GM19099 (cell line): ENCODE results near the gene EIF4E2.

Experiments used
- POLR2A ChIP-seq: IDR thresholded peaks from 3 replicates; pipeline ENCODE4 v1.6.1; 2011; ENCODE audit warnings: low read depth; ENCODE audit not compliant: insufficient read length; ENCODE audit errors: extremely low read depth

EIF4E2 gene

DNA sequence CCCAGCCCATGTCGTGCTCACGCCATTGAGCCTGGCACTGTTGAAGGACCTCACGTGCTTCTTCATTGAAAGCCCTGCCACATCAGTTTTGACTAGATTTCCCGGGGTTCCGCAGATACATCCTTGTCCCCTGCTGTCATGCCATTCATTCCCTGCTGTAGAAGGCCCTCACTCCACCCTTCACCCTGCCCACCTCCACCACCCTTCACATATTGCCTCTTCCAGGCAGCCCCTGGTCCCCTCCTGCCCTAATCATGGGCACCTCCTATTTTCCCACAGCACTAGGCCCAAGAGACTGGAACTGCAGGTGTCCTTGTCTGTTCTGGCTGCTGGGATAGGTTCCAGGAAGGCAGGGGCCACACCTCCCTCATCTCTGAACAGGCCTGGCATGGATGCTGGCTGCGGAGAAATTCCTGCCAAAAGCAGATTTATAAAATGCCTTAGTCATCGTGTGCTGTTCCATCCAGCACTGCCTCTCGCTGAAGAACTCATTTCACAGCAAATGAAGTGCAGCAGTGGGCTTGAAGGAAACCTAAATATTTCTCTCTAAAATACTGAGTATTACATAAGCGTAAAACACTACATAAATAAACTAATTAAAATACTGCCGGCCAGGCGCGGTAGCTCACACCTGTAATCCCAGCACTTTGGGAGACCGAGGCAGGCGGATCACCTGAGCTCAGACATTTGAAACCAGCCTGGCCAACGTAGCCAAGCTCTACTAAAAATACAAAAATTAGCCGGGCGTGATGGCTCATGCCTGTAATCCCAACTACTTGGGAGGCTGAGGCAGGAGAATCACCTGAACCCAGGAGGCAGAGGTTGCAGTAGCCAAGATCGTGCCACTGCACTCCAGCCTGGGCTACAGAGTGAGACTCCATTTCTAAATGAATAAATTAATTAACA, 38.4 kb downstream of the EIF4E2 start:
- no peak for TF ChIP-seq POLR2A

DNA sequence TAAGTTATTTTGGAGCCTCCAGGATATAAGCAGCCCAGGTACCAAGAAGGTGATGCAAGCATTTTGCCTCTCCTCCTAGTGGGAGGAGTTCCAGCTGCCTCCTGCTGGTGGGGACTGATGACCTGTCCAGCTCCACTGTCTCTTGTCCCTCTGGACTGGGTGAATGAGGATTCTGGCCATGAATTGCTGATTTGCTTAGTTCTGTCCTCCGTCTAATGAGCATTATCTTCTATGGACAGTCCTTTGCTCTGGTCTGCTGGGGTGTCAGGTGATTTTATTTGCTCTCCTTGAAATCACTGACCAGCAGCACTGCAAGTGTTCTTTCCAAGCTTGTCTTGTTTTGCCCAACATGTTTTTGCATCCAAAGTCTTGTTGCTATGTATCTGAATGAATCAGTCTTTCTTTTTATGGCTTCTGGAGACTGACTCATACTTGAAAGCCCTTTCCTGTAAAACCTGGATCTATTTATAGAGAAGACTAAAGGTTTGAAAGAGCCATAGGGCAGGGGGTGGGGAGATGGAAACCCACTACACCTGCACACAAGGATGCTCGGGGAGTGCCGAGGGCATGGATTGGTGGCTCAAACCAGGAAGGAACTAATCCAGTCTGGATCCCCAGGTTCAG, 42.4 kb downstream of the EIF4E2 start:
- no peak for TF ChIP-seq POLR2A

GRCh38 chr2:232593982-232594381, 43.5 kb downstream of the EIF4E2 start:
- TF ChIP-seq POLR2A, result no peak

GRCh38 chr2:232597362-232598079, 47.0 kb downstream of the EIF4E2 start:
- TF ChIP-seq POLR2A, result no peak

DNA sequence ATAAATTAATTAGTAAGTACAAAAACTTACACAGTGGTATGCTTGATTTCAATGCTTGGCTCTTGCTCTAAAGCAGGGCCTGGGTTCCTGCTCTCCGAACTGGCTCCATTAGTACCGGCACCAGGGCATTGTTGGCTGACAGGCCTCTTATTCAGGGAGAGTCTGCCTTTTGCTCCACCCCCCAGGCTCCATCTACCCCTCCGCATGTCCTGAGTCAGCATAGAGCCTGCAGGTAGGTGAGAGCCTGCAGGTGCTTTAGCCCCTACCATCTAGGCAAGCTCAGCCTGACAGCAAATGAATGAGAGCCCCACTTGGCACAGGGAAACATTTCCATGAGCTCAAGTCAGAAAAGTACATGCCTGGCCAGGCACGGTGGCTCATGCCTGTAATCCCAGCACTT, 47.8 kb downstream of the EIF4E2 start:
- no peak for TF ChIP-seq POLR2A

- TF ChIP-seq POLR2A, result no peak
Measured at GRCh38 chr2:232600053-232600773, 49.7 kb downstream of the EIF4E2 start.

DNA sequence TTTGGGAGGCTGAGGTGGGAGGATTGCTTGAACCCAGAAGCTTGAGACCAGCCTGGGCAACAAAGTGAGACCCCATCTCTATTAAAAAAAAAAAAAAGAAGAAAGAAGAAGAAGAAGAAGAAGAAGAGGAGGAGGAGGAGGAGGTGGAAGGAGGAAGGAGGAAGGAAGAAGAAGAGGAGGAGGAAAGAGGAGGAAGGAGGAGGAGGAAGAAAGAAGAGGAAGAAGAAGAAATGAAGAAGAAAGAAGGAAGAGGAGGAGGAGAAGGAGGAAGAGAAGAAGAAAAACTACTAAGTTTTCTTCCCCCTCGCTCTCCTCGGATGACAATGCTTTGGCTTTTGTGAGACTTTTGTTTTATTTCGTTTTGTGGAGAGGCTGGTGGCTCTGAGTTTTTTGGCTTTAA, 52.8 kb downstream of the EIF4E2 start:
- no peak for TF ChIP-seq POLR2A

- no peak for TF ChIP-seq POLR2A
Measured at GRCh38 chr2:232604535-232604934, 54.0 kb downstream of the EIF4E2 start.

- TF ChIP-seq POLR2A, result no peak
Measured at GRCh38 chr2:232607011-232607410, 56.5 kb downstream of the EIF4E2 start.

DNA sequence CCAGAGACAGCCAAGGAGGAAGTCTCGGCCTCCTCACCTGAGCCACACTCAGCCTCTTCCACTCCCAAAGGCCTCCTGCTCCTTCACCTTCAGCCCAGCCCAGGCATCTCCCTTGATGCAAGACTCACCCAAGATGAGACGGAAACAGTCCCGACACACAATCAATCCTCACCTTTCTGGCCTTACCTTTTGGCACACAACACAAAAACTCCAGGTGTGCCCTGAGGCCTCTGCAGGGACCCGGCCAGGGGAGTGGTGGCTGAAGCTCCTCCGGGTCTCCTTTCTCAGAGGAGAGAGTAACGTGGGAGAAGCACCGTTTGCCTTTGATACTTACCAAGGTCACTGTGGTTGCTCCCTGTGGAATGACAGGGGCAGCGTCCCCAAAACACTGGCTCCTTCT, 59.1 kb downstream of the EIF4E2 start:
- TF ChIP-seq POLR2A, result no peak

DNA sequence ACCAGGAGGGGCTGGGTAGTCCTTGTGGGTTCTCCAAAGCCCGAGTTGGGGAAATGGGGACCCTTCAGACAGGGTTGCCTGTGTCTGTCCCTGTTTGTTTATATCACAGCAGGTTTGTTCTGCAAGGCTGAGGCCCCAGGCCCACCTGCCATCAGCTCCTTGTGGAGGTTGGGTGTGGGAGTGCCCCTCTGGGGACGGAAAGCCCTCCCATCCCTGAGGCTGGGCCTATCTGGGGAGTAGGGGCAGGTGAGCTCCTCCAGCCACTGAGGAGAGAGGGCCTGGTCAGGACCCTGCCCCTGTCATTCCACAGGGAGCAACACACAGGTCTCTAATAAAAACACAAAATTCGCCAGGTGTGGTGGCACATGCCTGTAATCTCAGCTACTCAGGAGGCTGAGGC, 59.6 kb downstream of the EIF4E2 start:
- no peak for TF ChIP-seq POLR2A

GRCh38 chr2:232611061-232611460, 60.6 kb downstream of the EIF4E2 start:
- no peak for TF ChIP-seq POLR2A

DNA sequence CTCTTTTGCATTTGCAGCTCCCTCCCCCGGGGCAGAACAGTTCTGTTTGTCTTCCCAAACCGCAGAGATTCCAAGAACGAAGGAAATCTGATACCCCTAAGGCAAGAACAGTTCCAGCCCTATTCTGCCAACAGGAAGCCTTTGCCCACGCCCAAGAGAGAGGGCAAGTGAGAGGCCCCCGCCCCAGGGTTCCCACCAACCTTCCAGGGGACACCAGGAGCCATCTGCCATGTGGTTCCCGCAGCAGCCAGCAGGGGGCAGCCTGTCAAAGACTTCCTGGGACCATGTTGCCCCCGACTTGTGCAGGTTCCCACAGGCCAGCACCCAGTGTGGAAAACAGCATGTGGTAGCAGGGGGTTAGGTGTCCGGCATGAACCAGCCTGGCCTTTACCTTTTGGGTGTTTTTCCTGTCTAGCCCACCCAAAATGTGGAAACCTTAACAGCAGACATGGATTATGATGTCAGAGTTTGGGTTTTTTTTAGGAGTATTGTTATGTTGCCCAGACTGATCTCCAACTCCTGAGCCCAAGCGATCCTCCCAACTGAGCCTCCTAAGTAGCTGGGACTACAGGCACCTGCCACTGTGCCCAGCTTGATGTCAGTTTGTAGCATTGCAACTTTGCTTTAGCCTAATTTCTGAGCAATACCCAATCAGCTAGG, 61.2 kb downstream of the EIF4E2 start:
- no peak for TF ChIP-seq POLR2A

DNA sequence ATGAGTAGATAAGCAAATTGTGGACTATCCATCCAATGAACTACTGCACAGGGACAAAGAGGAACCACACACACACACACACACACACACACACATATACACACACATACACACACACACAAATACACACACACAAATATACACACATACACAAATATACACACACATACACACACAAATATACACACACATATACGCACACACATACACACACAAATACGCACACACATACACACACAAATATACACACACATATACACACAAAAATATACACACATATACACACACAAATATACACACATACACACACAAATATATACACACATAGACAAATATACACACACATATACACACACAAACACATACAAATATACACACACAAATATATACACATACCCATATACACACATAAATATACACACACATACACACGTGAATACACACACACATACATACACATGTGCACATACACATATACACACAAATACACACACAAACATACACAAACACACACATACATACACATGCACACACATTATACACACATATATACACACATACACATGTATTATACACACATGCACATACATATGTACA, 63.1 kb downstream of the EIF4E2 start:
- no peak for TF ChIP-seq POLR2A

- no peak for TF ChIP-seq POLR2A
Measured at GRCh38 chr2:232615339-232615738, 64.8 kb downstream of the EIF4E2 start.
